Ramos (cell line): ENCODE results near the gene ABHD16B.

Source experiments
- in situ Hi-C: fragments of 300-500 bp; cut with MboI; formaldehyde crosslinking; loops from one replicate; pipeline ENCODE4 v1.14.3; 2022; ENCODE audit warnings: low sequenced_read_pairs; ENCODE audit not compliant: unreplicated experiment

Gene ABHD16B

GRCh38 chr20:63861365-63861934 is at the start of gene ABHD16B:
TSS of gene ABHD16B (plus strand) at chr20:63861498. CDS start at chr20:63861541, 43 bp downstream.
- in situ Hi-C loops: no loop called here

GRCh38 chr20:63814891-63815614 is 46.2 kb upstream of the ABHD16B start:
- in situ Hi-C loops: no loop called here

- in situ Hi-C loops: no loop called here
Measured at GRCh38 chr20:63815615-63816253, 45.6 kb upstream of the ABHD16B start.

GRCh38 chr20:63819224-63819921 is 41.9 kb upstream of the ABHD16B start:
- in situ Hi-C loops: no loop called here

GRCh38 chr20:63821811-63822210 is 39.5 kb upstream of the ABHD16B start:
- in situ Hi-C loops: no loop called here

GRCh38 chr20:63822276-63822696 is 39.0 kb upstream of the ABHD16B start:
- in situ Hi-C loops: no loop called here

- in situ Hi-C loops: no loop called here
Measured at GRCh38 chr20:63823691-63824311, 37.5 kb upstream of the ABHD16B start.

GRCh38 chr20:63825331-63826118 is 35.8 kb upstream of the ABHD16B start:
- in situ Hi-C loops: no loop called here

GRCh38 chr20:63826753-63827152 is 34.5 kb upstream of the ABHD16B start:
- in situ Hi-C loops: no loop called here

GRCh38 chr20:63828124-63828523 is 33.2 kb upstream of the ABHD16B start:
- in situ Hi-C loops: no loop called here

- in situ Hi-C loops: no loop called here
Measured at GRCh38 chr20:63828545-63828944, 32.8 kb upstream of the ABHD16B start.

- in situ Hi-C loops: no loop called here
Measured at GRCh38 chr20:63828951-63829350, 32.3 kb upstream of the ABHD16B start.

- in situ Hi-C loops: no loop called here
Measured at GRCh38 chr20:63829603-63829944, 31.7 kb upstream of the ABHD16B start.

- in situ Hi-C loops: no loop called here
Measured at GRCh38 chr20:63829945-63830835, 31.1 kb upstream of the ABHD16B start.

- in situ Hi-C loops: no loop called here
Measured at GRCh38 chr20:63830841-63831588, 30.3 kb upstream of the ABHD16B start, which contains the start of gene ZBTB46. TSS of gene ZBTB46 (minus strand) at chr20:63831264. CDS start at chr20:63790757, 40,507 bp downstream.

GRCh38 chr20:63831646-63831992 is 29.7 kb upstream of the ABHD16B start:
- in situ Hi-C loops: no loop called here

GRCh38 chr20:63831993-63832686 is 29.2 kb upstream of the ABHD16B start:
- in situ Hi-C loops: no loop called here
